Chondrocyte (in vitro differentiated cells): ENCODE measurements around the gene ADAM33. TPM values are rescaled to one million over a fixed set of nuclear protein-coding genes. Genes with fewer than 3 reads are reported as not detected.

Source experiments
- DNase-seq: peaks from one replicate; pipeline ENCODE4 v3.0.0; 2021; ENCODE audit warnings: mixed read lengths, low spot score
- H3K27ac Mint-ChIP-seq: one replicate; pipeline ENCODE4 v1.8.0; 2021; ENCODE audit warnings: mild to moderate bottlenecking, moderate library complexity, mixed read lengths; ENCODE audit not compliant: unreplicated experiment
- H3K27me3 Mint-ChIP-seq: 2 replicates; pipeline ENCODE4 v1.8.0; 2021; ENCODE audit warnings: low read depth, mixed read lengths
- H3K36me3 Mint-ChIP-seq: 2 replicates; pipeline ENCODE4 v1.8.0; 2021; ENCODE audit warnings: low read depth, mixed read lengths
- H3K4me1 Mint-ChIP-seq: 2 replicates; pipeline ENCODE4 v1.8.0; 2021; ENCODE audit warnings: low read depth, mild to moderate bottlenecking, mixed read lengths
- H3K4me3 Mint-ChIP-seq: one replicate; pipeline ENCODE4 v1.8.0; 2021; ENCODE audit warnings: mild to moderate bottlenecking, moderate library complexity, mixed read lengths; ENCODE audit not compliant: unreplicated experiment
- H3K9me3 Mint-ChIP-seq: 2 replicates; pipeline ENCODE4 v1.8.0; 2021; ENCODE audit warnings: low read depth, mixed read lengths
- total RNA-seq: library from RNA; stranded (reverse); gene quantifications from 3 replicates; pipeline ENCODE4 v1.2.1, GENCODE V29; 2021
- TF ChIP-seq, protein P1 (sequence below): fragments of 200-600 bp; sonication (generic); IDR thresholded peaks from 2 replicates; pipeline ENCODE4 v1.5.0; 2021; ENCODE audit warnings: antibody characterized with exemption, mild to moderate bottlenecking, moderate library complexity

The ADAM33 gene
- total RNA-seq, 1 donor from 2014 or later: 13.1 TPM

DNA sequence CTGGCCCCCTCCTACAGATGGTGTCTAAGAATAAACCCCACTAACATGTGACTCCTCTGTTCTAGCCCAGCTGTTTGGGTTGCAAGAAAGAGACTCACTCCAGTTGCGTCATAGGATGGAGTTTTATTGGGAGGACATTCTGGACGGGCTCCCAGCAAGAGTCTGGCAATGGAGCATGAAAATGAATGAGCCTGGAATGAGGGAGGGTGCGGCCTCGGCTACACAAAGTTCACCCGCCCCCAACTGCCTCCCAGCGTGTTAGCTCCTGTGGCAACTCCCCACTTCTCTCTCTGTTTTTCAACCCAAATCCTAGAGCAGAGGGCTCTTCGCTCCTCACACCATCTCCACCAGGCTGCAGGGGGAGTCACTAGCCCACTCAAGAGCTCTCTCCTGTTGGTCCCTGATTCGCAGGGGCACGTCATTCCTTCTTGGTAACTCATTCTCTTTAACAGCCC, 5.1 kb upstream of the ADAM33 start:
- Mint-ChIP-seq H3K27ac (no peak overlapping the region), H3K9me3 (no peaks in the 10 kb centered on the region), H3K4me3 (no peak overlapping the region), H3K27me3 (peaks cover 4% of the 10 kb centered on the region), H3K36me3 (no peaks in the 10 kb centered on the region), H3K4me1 (peaks cover 11% of the 10 kb centered on the region)
- no peak for DNase-seq
- TF ChIP-seq, protein P1, sequence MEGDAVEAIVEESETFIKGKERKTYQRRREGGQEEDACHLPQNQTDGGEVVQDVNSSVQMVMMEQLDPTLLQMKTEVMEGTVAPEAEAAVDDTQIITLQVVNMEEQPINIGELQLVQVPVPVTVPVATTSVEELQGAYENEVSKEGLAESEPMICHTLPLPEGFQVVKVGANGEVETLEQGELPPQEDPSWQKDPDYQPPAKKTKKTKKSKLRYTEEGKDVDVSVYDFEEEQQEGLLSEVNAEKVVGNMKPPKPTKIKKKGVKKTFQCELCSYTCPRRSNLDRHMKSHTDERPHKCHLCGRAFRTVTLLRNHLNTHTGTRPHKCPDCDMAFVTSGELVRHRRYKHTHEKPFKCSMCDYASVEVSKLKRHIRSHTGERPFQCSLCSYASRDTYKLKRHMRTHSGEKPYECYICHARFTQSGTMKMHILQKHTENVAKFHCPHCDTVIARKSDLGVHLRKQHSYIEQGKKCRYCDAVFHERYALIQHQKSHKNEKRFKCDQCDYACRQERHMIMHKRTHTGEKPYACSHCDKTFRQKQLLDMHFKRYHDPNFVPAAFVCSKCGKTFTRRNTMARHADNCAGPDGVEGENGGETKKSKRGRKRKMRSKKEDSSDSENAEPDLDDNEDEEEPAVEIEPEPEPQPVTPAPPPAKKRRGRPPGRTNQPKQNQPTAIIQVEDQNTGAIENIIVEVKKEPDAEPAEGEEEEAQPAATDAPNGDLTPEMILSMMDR: no peak

DNA sequence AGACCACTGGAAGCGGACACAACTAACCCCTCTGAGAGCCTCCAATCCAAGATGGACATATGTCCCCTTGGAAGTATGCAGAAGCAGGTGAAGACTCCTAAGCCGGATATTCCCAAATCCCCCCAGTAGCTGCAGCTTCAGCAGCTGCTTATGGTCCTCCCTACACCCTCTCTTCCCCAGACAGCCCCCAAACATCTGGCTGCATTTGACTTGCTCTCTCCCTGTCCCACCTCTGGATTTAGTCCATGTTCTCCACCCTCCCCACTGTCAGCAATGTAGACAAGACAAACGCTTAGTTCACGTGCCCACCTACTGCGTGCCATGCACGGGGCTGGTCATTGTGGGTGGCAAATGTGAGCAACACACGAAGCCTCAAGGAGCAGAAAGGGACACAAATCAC, 4.6 kb upstream of the ADAM33 start:
- H3K27me3 Mint-ChIP-seq: peaks cover 4% of the 10 kb centered on the region
- no peaks in the 10 kb centered on the region for H3K36me3 Mint-ChIP-seq
- TF ChIP-seq, protein P1: no peak
- H3K4me1 Mint-ChIP-seq: peaks cover 11% of the 10 kb centered on the region
- no peak overlapping the region for H3K27ac Mint-ChIP-seq
- H3K4me3 Mint-ChIP-seq: no peak overlapping the region
- H3K9me3 Mint-ChIP-seq: no peaks in the 10 kb centered on the region
- DNase-seq: no peak

DNA sequence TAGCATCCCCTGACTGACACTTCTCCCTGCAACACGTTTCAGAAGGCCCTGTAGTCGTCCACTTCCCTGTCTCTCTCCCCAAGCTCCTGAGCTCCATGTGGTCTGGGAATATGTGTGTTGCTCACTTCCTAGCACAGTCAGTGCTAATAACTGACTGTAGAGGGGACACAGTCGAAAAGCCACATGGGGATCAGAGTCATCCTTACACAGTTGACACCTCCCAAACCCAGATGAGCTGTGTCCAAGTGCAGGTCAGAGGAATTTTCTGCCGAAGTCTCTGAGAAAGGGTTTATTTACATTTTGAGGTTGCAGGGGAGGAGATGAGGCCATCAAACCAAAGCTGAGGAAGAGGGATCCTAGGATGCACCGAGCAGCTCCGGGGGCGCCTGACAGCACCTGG, 3.5 kb upstream of the ADAM33 start:
- Mint-ChIP-seq H3K27me3 (peaks cover 4% of the 10 kb centered on the region), H3K36me3 (no peaks in the 10 kb centered on the region), H3K9me3 (no peaks in the 10 kb centered on the region), H3K4me3 (no peak overlapping the region), H3K4me1 (peaks cover 19% of the 10 kb centered on the region), H3K27ac (no peak overlapping the region)
- TF ChIP-seq, protein P1: no peak
- DNase-seq: no peak

DNA sequence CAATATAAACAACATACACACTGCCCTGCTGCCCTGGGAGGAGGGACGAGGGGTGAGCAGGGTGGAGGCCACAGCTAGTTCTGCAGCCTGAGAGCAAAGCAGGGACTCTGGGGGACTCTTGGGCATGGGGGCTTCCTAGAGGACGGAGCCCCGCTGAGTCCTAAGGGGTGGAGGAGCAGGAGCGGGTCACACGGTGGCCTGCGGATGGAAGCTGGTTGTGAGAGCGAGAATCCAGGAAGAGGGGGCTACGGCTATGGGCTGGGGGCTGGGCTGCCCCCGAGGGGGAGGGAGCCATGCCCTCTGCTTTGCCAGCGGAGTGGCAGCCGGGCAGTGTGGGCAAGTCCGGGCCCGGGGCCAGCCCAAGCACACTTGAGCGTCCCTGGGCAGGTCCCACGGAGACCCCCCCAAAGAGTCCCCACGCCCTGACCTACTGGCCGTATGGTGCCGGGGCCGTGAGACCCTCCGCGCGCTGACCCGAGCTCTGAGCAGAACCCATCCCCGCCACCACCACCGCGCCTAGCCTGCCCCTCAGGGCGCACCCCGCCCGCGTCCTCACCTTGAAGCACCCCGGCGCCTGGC, 369 bp downstream of the ADAM33 start:
- TF ChIP-seq, protein P1: no peak
- Mint-ChIP-seq H3K9me3 (no peaks in the 10 kb centered on the region), H3K4me3 (peak overlapping the region; percentile 68), H3K4me1 (peaks cover 39% of the 10 kb centered on the region), H3K27ac (no peak overlapping the region), H3K27me3 (peaks cover under 1% of the 10 kb centered on the region), H3K36me3 (no peaks in the 10 kb centered on the region)
- DNase-seq: no peak

DNA sequence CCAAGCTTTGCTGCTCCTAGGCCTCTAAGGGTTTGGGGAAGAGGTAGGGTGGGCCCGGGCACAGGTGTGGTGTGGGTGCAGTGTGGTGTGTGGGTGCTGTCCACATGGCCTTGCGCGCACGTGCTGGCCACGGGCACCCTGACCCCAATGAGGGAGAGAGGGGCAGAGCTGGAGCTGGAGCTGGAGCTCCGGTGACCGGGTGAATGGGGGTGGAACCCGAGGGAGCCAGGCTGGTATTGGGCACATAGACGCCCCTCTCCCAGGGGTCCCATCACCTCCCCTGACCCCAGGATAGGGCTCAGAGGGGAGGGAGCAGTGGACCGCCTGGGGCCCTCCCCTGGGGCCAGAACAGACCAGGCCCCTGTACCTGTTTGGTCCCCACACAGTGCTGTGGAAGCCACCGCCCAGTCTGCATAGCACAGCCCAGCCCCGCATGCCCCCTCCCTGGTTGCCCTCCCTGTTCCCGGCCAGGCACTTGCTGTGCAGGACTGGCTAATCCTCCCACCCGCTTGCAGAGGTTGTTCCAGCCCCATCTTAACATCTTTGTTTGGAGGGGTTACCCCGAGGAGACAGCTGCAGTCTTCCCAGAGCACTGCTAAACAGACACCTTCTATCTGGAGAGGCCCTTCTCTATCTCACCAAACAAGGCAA, 984 bp downstream of the ADAM33 start:
- Mint-ChIP-seq H3K4me3 (peak overlapping the region; percentile 68), H3K9me3 (no peaks in the 10 kb centered on the region), H3K4me1 (peaks cover 38% of the 10 kb centered on the region), H3K36me3 (no peaks in the 10 kb centered on the region), H3K27me3 (peaks cover under 1% of the 10 kb centered on the region), H3K27ac (peak overlapping the region; percentile 84)
- peak; percentile 90 for DNase-seq
- TF ChIP-seq, protein P1: no peak
